H9 (cell line): ENCODE data around the gene ZCCHC17. TPM values are rescaled to one million over a fixed set of nuclear protein-coding genes. Genes with fewer than 3 reads are reported as not detected.

Source experiments
- DNase-seq: peaks from one replicate; pipeline ENCODE4 v3.0.0-alpha.2; 2017
- H2AFZ ChIP-seq: one replicate; pipeline ENCODE4 v1.6.1; 2013; ENCODE audit warnings: mild to moderate bottlenecking, low read length, control low read depth, moderate library complexity
- H2AK5ac ChIP-seq: 2 replicates; pipeline ENCODE4 v1.6.1; 2013; ENCODE audit warnings: low read length, control low read depth, mixed read lengths; ENCODE audit not compliant: insufficient read length
- H2BK120ac ChIP-seq: one replicate; pipeline ENCODE4 v1.6.1; 2013; ENCODE audit warnings: low read depth, mild to moderate bottlenecking, low read length, control low read depth, inconsistent platforms; ENCODE audit not compliant: poor library complexity, severe bottlenecking
- H2BK12ac ChIP-seq: 2 replicates; pipeline ENCODE4 v1.6.1; 2013; ENCODE audit warnings: low read length, control low read depth, mixed read lengths, low read depth; ENCODE audit not compliant: insufficient read length
- H2BK15ac ChIP-seq: 2 replicates; pipeline ENCODE4 v1.6.1; 2013; ENCODE audit warnings: low read depth, low read length, control low read depth
- H2BK20ac ChIP-seq: one replicate; pipeline ENCODE4 v1.6.1; 2013; ENCODE audit warnings: low read depth, mild to moderate bottlenecking, low read length, control low read depth, inconsistent platforms; ENCODE audit not compliant: poor library complexity, severe bottlenecking
- H2BK5ac ChIP-seq: 2 replicates; pipeline ENCODE4 v1.6.1; 2013; ENCODE audit warnings: low read length, control low read depth, mixed read lengths; ENCODE audit not compliant: insufficient read length
- H3K14ac ChIP-seq: 2 replicates; pipeline ENCODE4 v1.6.1; 2013; ENCODE audit warnings: low read length, control low read depth; ENCODE audit not compliant: insufficient read depth
- H3K18ac ChIP-seq: 2 replicates; pipeline ENCODE4 v1.6.1; 2013; ENCODE audit warnings: low read depth, mild to moderate bottlenecking, mixed read lengths, low read length, control low read depth; ENCODE audit not compliant: insufficient read length
- H3K23ac ChIP-seq: 2 replicates; pipeline ENCODE4 v1.6.1; 2013; ENCODE audit warnings: low read length, control low read depth, mixed read lengths, low read depth; ENCODE audit not compliant: insufficient read length
- H3K23me2 ChIP-seq: 2 replicates; pipeline ENCODE4 v1.6.1; 2013; ENCODE audit warnings: low read depth, mild to moderate bottlenecking, mixed read lengths, low read length, control low read depth; ENCODE audit not compliant: insufficient read length, poor library complexity, severe bottlenecking
- H3K27ac ChIP-seq: 2 replicates; pipeline ENCODE4 v1.5.1; 2013; ENCODE audit warnings: low read length, control low read depth, mixed read lengths, low read depth; ENCODE audit not compliant: insufficient read length
- H3K27me3 ChIP-seq: 2 replicates; pipeline ENCODE4 v1.6.1; 2013; ENCODE audit warnings: low read length, control low read depth, inconsistent platforms; ENCODE audit not compliant: insufficient read depth
- H3K4ac ChIP-seq: 2 replicates; pipeline ENCODE4 v1.6.1; 2013; ENCODE audit warnings: low read depth, mild to moderate bottlenecking, control low read depth, inconsistent platforms, low read length, moderate library complexity
- H3K4me1 ChIP-seq: 2 replicates; pipeline ENCODE4 v1.6.1; 2013; ENCODE audit warnings: low read length, control low read depth, inconsistent platforms; ENCODE audit not compliant: insufficient read depth
- H3K4me2 ChIP-seq: 2 replicates; pipeline ENCODE4 v1.6.1; 2013; ENCODE audit warnings: low read length, control low read depth, mixed read lengths; ENCODE audit not compliant: insufficient read length, insufficient read depth
- H3K56ac ChIP-seq: 2 replicates; pipeline ENCODE4 v1.6.1; 2013; ENCODE audit warnings: low read depth, mild to moderate bottlenecking, mixed read lengths, low read length, control low read depth; ENCODE audit not compliant: insufficient read length
- H3K79me1 ChIP-seq: 2 replicates; pipeline ENCODE4 v1.6.1; 2013; ENCODE audit warnings: low read depth, mild to moderate bottlenecking, moderate library complexity, low read length, control low read depth, inconsistent platforms; ENCODE audit not compliant: insufficient read depth, poor library complexity, severe bottlenecking
- H3K79me2 ChIP-seq: 2 replicates; pipeline ENCODE4 v1.6.1; 2013; ENCODE audit warnings: low read length, control low read depth, inconsistent platforms; ENCODE audit not compliant: insufficient read depth
- H3K9ac ChIP-seq: 2 replicates; pipeline ENCODE4 v1.6.1; 2013; ENCODE audit warnings: low read length, control low read depth, mixed read lengths; ENCODE audit not compliant: insufficient read length; ENCODE audit errors: extremely low read depth
- H3K9me3 ChIP-seq: one replicate; pipeline ENCODE4 v1.6.1; 2013; ENCODE audit warnings: low read depth, low read length, inconsistent platforms; ENCODE audit not compliant: control insufficient read depth
- H3T11ph ChIP-seq: one replicate; pipeline ENCODE4 v1.6.1; 2013; ENCODE audit warnings: mild to moderate bottlenecking, low read length, control low read depth, inconsistent platforms
- H4K20me1 ChIP-seq: one replicate; pipeline ENCODE4 v1.6.1; 2013; ENCODE audit not compliant: control insufficient read depth, insufficient read length, insufficient read depth
- H4K5ac ChIP-seq: 2 replicates; pipeline ENCODE4 v1.6.1; 2013; ENCODE audit warnings: low read depth, mild to moderate bottlenecking, mixed read lengths, low read length, control low read depth; ENCODE audit not compliant: insufficient read length
- H4K8ac ChIP-seq: replicated peaks from 2 replicates; pipeline ENCODE4 v1.6.1; 2013; ENCODE audit warnings: low read length, control low read depth, mixed read lengths, low read depth; ENCODE audit not compliant: insufficient read length
- H4K91ac ChIP-seq: 2 replicates; pipeline ENCODE4 v1.6.1; 2013; ENCODE audit warnings: low read depth, mild to moderate bottlenecking, moderate library complexity, mixed read lengths, low read length, control low read depth; ENCODE audit not compliant: insufficient read length
- H3K27ac Mint-ChIP-seq, 3 experiments: 2 replicates in 2 of 3; 3 replicates in 1 of 3; pipeline ENCODE4 v1.8.0; 2020 to 2021; ENCODE audit warnings: mixed read lengths in 3 of 3, mild to moderate bottlenecking in 1 of 3, moderate library complexity in 1 of 3
- H3K27me3 Mint-ChIP-seq: 2 replicates; pipeline ENCODE4 v1.8.0; 2021; ENCODE audit warnings: low read depth, mild to moderate bottlenecking, moderate library complexity, mixed read lengths
- H3K36me3 Mint-ChIP-seq, 3 experiments: 2 replicates in 2 of 3; 3 replicates in 1 of 3; pipeline ENCODE4 v1.8.0; 2020 to 2021; ENCODE audit warnings: low read depth in 3 of 3, mixed read lengths in 3 of 3; ENCODE audit not compliant: insufficient read depth in 1 of 3
- H3K4me1 Mint-ChIP-seq, 2 experiments: 2 replicates each; pipeline ENCODE4 v1.8.0; 2020; ENCODE audit warnings: mixed read lengths in 2 of 2
- H3K4me3 Mint-ChIP-seq, 2 experiments: 2 replicates in 1 of 2; 3 replicates in 1 of 2; pipeline ENCODE4 v1.8.0; 2020 to 2021; ENCODE audit warnings: mild to moderate bottlenecking in 2 of 2, mixed read lengths in 2 of 2, moderate library complexity in 1 of 2
- H3K9me3 Mint-ChIP-seq, 2 experiments: 2 replicates in 1 of 2; 3 replicates in 1 of 2; pipeline ENCODE4 v1.8.0; 2020; ENCODE audit warnings: mild to moderate bottlenecking in 2 of 2, mixed read lengths in 2 of 2, moderate library complexity in 1 of 2
- WGBS: extraction: QIAGEN DNeasy Blood & Tissue Kit; methylation state at CpG from one replicate; pipeline ENCODE4 v1.1.7; 2013; ENCODE audit warnings: missing lambda C conversion rate, low lambda C conversion rate, mixed read lengths; ENCODE audit not compliant: insufficient read length; ENCODE audit errors: extremely low coverage; 5-methylcytosine and 5-hydroxymethylcytosine counted together
- total RNA-seq: library from RNA; stranded (reverse); gene quantifications from 2 replicates; pipeline ENCODE4 v1.2.1, GENCODE V29; 2021
- TF ChIP-seq, protein P1 (sequence below): fragments of 200-600 bp; sonication (generic); conservative IDR thresholded peaks from 3 replicates; pipeline ENCODE4 v1.8.0; 2021; ENCODE audit warnings: antibody characterized with exemption, mild to moderate bottlenecking

Gene ZCCHC17
- total RNA-seq, 1 experiment from 2014 or later: 50.4 TPM

DNA sequence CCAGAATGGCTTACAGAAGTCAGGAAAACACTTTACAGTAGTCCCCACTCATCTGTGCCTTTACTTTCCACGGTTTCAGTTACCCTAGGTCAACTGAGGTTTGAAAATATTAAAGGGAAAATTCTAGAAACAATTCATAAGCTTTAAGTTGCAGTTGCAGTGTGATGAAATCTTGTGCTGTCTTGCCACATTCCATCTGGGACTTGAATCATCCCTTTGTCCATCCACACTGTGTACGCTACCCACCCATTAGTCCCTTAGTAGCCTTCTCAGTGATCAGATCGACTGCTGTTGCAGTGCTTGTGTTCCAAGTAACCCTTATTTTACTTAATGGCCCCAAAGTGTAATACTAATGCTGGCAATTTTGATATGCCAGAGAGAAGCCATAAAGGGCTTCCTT, 30.5 kb downstream of the ZCCHC17 start:
- Histone ChIP-seq H4K91ac (no peak overlapping the region), H3K4me2 (no peak overlapping the region), H3K27me3 (no peaks in the 10 kb centered on the region), H3K27ac (no peak overlapping the region), H4K5ac (no peak overlapping the region), H3K23ac (no peak overlapping the region), H3K56ac (no peak overlapping the region), H3K18ac (no peak overlapping the region), H3K79me1 (no peaks in the 10 kb centered on the region), H2BK120ac (no peak overlapping the region), H2BK20ac (no peak overlapping the region), H3K9ac (no peak overlapping the region), H3K4ac (no peak overlapping the region), H3T11ph (no peak overlapping the region), H4K8ac (no peak overlapping the region), H3K9me3 (no peaks in the 10 kb centered on the region), H3K14ac (no peak overlapping the region), H3K4me1 (no peaks in the 10 kb centered on the region), H3K79me2 (no peaks in the 10 kb centered on the region), H2AFZ (no peak overlapping the region), H4K20me1 (no peaks in the 10 kb centered on the region), H2AK5ac (no peak overlapping the region), H2BK5ac (no peak overlapping the region), H3K23me2 (no peaks in the 10 kb centered on the region), H2BK12ac (no peak overlapping the region), H2BK15ac (no peak overlapping the region)
- no peaks in the 10 kb centered on the region for H3K9me3 Mint-ChIP-seq
- H3K27ac Mint-ChIP-seq: peak overlapping the region in 1 of 3 experiments; percentile 39; a peak in 1 of 7 replicates
- TF ChIP-seq, protein P1, sequence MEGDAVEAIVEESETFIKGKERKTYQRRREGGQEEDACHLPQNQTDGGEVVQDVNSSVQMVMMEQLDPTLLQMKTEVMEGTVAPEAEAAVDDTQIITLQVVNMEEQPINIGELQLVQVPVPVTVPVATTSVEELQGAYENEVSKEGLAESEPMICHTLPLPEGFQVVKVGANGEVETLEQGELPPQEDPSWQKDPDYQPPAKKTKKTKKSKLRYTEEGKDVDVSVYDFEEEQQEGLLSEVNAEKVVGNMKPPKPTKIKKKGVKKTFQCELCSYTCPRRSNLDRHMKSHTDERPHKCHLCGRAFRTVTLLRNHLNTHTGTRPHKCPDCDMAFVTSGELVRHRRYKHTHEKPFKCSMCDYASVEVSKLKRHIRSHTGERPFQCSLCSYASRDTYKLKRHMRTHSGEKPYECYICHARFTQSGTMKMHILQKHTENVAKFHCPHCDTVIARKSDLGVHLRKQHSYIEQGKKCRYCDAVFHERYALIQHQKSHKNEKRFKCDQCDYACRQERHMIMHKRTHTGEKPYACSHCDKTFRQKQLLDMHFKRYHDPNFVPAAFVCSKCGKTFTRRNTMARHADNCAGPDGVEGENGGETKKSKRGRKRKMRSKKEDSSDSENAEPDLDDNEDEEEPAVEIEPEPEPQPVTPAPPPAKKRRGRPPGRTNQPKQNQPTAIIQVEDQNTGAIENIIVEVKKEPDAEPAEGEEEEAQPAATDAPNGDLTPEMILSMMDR: no peak
- no CpG with 5 or more reads among the region's 3 CpGs for WGBS
- no peak for DNase-seq
- no peak overlapping the region for H3K4me3 Mint-ChIP-seq
- no peaks in the 10 kb centered on the region for H3K4me1 Mint-ChIP-seq
- peaks cover 5 to 15% (median 12%) of the 10 kb centered on the region in 3 experiments for H3K36me3 Mint-ChIP-seq
- H3K27me3 Mint-ChIP-seq: no peaks in the 10 kb centered on the region
